ENCODE measurements around the gene FCER1A.
"Not testable (repeated sequence)": the region's sequence is repeated elsewhere in the genome, so short reads cannot be mapped to it uniquely, and the experiment has no call there.

The FCER1A gene

GRCh38 chr1:159302095-159302494 lies at the start of gene FCER1A:
Gene FCER1A (plus strand): TSS chr1:159302336. CDS start chr1:159302365, 29 bp downstream.
- no peak for DNase-seq

GRCh38 chr1:159261311-159261710 lies 40.8 kb upstream of the FCER1A start:
- no peak for DNase-seq

DNA sequence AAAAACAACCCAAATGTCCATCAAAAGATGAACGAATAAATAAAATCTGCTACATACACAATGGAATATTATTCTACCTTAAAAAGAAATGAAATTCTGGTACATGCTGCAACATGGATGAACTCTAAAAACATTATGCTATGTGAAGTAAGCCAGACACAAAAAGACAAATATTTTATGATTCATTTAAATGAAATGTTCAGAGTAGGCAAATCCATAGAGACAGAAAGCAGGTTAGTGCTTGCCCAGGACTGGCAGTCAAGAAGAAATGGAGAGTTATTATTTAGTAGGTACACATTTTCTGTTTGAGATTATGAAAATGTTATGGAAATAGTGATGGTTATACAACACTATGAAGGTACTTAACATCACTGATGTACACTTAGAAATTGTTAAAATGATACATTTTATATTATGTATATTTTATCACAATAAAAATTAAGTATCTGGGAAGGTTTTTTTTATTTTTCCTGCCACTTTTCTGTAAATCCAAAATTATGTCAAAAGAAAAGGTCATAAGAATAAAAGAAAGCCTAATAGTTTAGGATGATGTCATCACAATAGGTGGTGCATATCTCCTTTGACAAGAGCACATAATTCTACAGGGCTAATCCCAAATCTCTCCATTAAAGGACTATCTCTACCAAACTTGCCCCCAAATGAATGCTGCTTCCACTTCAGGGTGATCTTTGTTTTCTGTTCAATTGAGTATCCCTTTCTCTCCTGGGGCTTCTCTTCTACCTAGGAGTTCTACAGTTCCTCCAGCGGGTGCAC lies 40.2 kb upstream of the FCER1A start:
- no peak for DNase-seq

DNA sequence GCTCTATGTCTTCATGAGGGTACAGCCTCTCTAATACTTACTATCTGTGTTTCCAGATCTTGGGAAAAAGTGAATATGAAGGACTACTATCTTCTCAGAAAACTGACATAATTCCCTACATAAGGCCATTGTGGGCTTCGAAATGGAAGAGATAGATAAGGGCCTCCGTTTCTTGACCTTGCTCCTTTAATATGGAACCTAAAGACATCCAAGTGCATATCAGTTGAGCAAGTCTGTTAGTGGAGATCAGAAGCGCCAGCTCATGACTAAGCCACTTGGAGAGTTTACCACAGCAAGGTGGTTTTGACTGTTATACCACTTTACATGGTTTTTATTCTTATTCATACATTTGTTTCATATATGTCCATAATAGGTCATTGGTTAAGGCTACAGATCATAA lies 35.3 kb upstream of the FCER1A start:
- no peak for DNase-seq

GRCh38 chr1:159274631-159275030 lies 27.5 kb upstream of the FCER1A start:
- DNase-seq: no peak

DNA sequence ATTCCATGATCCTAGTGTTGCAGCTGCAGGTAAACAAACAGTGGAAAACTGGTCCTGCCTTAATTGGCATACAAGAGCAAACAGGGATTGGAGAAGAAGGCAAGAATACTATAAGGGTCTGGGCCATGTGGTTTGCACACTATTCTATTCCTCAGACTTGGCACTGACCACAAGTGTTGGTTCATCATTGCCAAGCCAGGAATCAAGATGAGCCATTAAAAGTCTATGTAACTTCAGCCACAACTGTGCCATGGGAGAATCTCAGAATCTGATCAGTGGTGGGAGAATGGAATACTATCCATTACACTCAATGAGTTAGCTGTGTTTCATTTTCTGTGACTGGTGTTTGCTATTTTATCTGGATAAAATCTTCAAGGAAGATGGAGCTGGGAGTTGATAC lies 26.2 kb upstream of the FCER1A start:
- DNase-seq: no peak

DNA sequence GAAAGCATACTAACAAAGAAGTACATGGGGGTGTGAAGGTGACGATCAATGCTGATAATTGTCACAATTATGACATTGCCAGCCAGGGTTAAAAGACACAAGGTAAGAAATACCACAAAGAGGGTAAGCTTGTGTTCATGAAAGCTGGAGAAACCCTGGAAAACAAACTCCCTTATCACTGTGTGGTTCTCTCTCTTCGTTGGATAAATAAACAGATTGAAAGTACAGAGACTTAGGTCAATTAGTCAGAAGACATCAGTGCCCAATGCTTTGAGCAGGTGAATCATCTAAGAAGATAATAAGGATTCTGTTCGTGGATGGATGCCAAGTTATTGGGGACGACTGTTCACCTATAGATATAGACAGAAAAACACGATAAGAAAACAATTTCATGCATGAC lies 22.4 kb upstream of the FCER1A start:
- DNase-seq: no peak

DNA sequence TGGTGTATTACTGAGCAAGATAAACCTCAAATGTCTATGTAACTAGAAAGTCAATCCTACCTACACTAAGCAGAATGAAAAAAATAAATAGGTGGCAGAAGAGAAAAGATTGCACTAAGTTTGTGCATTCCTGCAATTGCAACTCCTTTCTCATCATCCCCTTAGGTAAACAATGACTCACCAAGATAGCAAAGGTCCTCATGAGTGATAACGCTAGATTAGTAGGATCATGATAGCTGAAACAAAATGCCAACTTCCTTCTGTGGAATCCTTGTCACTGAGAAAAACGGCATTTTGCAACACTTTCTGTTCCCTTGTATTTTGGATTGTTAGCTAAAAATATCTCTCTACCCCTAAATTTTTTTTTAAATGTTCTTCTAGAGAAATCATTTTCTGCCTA lies 20.0 kb upstream of the FCER1A start:
- DNase-seq: no peak

GRCh38 chr1:159289060-159289459 lies 13.1 kb upstream of the FCER1A start:
- no peak for DNase-seq

GRCh38 chr1:159291424-159291823 lies 10.7 kb upstream of the FCER1A start:
- DNase-seq: no peak

- no peak for DNase-seq
These were observed 5.3 kb upstream of the FCER1A start for GRCh38 chr1:159296706-159297375.

GRCh38 chr1:159300146-159300545 lies 2.0 kb upstream of the FCER1A start:
- DNase-seq: no peak

- DNase-seq: no peak
These were observed 5.3 kb downstream of the FCER1A start for GRCh38 chr1:159307346-159308020.

DNA sequence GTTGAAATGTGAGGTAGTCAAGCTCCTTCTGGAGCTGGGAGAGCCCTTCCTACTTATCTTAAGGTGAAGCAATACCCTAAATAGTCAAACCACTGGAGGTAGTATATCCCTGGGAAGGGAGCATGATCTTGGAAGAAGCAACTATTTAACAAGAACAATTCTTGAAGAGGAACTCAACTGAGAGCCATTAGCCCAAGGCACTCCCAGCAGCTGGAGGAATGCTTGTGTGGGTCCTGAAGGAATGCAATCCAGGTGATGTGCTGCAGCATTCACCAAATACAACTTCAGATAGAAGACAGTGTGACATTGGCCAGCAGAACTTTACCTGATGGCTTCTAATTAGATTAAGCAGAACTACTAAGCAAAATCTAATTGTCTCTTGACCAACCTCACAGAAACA lies 9.5 kb downstream of the FCER1A start:
- DNase-seq: no peak

- DNase-seq: no peak
These were observed 13.2 kb downstream of the FCER1A start for GRCh38 chr1:159315381-159315780.

DNA sequence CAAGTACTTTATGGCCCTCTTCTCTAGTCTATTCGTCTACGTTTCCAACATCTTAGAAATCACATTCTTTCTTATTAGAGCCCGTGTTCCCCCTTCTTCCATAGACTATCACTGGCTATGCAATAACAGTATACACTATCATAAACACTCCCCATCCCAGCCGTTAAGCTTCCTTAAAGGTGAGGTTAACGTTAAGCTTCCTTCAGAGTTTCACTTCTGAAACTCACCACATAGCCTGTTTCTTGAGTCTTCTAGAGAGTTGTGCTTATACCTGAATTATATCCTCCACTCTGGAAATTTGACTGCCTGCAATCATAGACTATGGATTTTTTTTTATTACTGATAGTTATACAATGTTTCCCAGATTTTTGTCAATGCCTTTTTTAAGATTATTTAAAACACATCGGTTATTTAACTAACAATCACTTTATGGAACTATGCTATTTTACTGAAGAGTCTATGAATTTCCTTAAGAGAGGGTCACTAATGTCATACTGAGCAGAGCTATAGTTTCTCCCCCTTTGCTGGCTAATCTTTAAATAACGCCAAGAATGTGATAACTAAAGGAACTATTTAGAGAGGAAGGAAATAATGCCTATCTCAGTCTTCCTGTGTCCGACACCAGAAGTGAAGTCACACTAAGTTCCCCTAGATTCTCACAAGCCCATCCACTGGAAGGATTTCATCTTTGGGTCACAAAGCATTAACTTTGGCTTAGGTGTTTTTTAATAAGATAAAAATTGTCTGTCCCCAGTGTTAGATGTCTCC lies 16.8 kb downstream of the FCER1A start:
- DNase-seq: no peak

DNA sequence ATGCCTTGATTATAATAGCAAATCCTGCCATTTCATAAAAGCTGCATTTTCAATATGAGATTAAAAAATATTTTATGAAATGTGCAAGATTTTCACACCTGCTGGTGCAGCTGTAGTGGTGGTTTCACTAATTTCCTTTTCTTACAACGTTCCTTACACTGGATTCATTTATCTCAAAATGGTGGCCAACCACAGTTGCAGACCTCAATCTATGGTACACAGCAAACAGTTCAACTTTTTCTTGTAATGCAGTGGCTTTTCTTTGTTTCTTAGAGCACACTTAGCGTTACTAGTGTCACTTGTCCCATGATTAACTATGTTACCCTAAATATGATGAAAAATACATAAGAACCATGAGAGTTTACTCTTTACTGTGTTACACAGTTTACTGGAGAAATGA lies 32.7 kb downstream of the FCER1A start:
- DNase-seq: no peak

- DNase-seq: no peak
These were observed 35.9 kb downstream of the FCER1A start for GRCh38 chr1:159338018-159338417.

GRCh38 chr1:159339536-159339935 lies 37.4 kb downstream of the FCER1A start:
- DNase-seq: no peak

DNA sequence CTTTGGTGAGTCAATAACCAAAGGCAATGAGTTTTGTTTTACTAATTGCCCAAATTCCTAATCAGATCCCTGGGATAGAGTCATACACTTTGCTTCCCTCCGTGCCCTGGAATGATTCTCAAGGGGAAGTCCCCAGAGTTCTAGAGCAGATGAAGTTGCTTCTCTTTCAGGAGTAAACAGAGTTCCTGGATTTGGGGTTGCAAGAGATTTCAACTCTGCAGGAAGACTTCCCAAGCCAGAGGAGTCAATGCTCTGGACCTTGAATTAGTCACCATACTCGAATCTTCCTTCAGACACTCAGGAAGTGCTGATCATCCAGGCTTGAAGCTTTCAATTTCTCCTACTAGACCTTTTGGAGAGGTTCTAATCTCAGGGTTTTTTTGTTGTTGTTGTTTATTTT lies 39.6 kb downstream of the FCER1A start:
- DNase-seq: no peak

GRCh38 chr1:159342761-159343425 lies 40.8 kb downstream of the FCER1A start:
- no peak for DNase-seq

DNA sequence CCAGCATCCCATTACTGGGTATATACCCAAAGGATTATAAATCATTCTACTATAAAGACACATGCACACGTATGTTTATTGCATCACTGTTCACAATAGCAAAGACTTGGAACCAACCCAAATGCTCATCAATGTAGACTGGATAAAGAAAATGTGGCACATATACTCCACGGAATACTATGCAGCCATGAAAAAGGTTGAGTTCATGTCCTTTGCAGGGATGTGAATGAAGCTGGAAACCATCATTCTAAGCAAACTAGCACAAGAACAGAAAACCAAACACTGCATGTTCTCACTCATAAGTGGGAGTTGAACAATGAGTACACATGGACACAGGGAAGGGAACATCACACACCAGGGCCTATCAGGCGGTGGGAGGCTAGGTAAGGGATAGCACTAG lies 47.2 kb downstream of the FCER1A start:
- not testable (repeated sequence) for DNase-seq

GRCh38 chr1:159352436-159352835 lies 50.3 kb downstream of the FCER1A start:
- no peak for DNase-seq

Measured in NCI-H2029 (cell line).